HG03558 (cell line): ENCODE results near the gene GDPD2.

Experiments used
- ATAC-seq: cut with Tn5 transposase; IDR thresholded peaks from one replicate; pipeline ENCODE4 v1.9.1; 2021; ENCODE audit warnings: moderate number of reproducible peaks; ENCODE audit not compliant: unreplicated experiment; ENCODE audit errors: extremely low read depth

The GDPD2 gene

DNA sequence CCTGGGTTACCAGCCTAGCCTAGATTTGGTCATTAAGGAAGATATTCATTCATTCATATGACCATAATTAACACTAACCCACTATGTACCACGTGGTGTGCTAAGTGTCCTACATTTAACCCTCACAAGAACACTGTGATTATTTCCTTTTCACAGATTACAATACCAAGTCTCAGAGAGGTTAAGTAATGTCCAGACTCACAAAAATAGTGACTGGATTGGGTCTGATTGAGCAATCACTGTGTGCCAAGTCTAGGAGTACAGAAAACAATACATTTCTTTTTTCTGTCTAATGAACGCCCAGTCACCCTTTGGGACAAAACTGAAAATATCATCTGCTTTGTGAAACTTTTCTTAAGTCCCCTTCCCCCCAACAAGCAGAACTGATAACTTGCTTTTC is 13.9 kb downstream of the GDPD2 start:
- ATAC-seq: no peak

DNA sequence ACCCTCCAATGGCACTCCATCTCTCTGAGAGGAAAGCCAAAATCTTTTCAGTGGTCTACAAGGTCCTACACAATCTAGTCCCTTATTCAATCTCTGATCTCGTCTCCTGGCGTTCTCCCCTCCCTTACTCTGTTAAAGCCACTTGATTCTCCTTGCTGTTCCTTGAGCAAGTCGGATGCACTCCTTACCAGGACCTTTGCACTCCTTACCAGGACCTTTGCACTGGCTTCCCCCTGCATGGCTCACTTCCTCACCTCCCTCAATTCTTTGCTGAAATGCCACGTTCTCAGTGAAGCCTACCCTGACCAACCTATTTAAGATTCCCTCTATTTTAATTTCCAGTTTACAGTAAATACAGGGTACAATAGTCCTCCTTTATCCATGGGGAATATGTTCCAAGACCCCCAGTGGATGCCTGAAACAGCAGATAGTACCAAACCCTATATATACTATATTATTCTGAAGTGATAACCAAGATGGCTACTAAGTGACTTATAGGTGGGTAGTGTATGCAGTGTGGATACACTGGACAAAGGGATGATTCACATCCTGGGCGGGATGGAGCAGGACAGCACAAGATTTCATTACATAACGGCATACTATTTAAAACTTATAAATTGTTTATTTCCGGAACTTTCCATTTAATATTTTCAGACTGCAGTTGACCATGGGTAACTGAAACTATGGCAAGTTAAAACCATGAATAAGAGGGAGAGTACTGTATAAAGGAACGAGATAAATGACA is 15.0 kb downstream of the GDPD2 start:
- no peak for ATAC-seq

DNA sequence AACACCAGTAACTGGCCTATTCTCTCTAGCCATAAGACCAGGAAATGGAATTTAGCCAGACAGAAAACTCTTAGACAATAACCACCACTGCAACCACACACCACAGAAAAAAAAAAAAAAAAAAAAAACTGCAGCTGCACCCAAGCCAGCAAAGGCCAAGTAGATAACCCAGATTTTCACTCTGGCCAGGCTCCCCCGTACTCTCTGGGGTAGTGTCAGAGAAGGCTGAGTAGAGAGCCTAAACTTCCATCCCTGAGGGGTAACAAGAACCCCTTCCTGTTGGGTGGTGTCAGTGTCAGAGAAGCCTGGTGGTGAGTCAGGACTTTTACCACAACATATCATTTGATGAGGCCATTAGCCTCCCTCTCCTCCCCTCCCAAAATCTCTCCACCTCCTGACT is 15.9 kb downstream of the GDPD2 start:
- no peak for ATAC-seq

DNA sequence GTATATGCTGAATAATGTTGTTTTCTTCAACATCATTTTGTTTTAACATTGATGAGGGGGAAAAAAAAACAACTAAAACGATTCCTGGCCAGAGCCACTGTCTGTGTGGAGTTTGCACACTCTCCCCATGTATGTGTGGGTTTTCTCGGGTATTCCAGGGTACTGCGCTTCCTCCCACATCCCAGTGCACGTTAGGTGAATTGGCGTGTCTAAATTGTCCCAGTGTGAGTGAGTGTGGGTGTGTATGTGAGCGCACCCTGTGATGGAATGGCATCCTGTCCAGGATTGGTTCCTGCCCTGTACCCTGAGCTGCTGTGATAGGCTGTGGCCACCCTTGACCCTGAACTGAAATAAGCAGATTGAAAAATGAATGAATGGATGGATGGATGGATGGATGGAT is 19.1 kb downstream of the GDPD2 start:
- no peak for ATAC-seq

DNA sequence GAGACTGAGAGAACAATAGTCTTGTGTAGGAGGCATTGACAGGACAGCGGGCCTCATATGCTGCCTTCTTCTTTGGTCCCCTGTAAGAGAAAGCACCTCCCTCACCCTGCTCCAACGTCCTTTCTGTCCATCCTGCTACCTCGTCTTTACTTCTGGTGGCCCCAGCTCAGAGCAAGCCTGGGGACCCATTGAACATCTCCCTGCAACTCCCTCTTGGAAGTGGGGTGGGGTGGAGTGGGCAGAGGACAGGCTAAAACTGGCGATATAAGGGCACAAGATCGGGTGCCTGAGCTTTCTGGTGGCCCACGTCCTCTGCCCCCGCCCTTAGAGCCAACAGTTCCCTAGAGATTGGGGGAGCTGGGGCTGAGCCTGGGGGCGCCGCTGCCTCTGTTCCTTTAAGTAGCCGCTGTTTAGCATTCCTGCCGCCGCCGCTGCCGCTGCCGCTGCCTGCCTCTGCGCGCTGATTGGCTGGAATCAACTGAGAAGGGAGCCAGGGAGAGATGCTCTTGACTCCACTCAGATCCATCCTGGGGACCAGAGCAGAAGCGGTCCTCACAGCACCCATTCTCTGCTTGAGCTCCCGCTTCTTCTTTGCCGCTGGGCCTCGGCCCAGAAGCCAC is 21.3 kb downstream of the GDPD2 start, which contains the start of gene DLG3:
Gene DLG3, plus strand, starts transcription at position 510 of the 620 bp plus-strand sequence. CDS start 367 bp downstream, outside the sequence.
- no peak for ATAC-seq

DNA sequence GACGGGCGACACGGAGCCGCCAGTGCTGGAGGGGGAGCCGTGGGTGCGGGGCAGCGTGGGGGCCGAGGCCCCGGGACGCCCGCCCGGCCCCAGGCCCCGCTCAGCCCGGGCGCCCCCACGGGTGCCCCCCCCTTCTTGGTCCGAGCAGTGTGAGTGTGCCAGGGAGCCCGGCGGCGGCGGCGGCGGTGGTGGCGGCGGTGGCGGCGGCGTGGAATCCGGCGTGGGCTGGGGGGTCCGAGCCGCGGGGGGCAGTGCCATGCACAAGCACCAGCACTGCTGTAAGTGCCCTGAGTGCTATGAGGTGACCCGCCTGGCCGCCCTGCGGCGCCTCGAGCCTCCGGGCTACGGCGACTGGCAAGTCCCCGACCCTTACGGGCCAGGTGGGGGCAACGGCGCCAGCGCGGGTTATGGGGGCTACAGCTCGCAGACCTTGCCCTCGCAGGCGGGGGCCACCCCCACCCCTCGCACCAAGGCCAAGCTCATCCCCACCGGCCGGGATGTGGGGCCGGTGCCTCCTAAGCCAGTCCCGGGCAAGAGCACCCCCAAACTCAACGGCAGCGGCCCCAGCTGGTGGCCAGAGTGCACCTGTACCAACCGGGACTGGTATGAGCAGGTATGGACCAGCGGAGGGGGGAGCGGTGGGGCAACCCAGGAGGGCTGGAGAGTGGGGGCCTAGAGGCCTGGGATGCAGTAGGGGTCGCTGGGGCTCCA is 22.0 kb downstream of the GDPD2 start:
- no peak for ATAC-seq

DNA sequence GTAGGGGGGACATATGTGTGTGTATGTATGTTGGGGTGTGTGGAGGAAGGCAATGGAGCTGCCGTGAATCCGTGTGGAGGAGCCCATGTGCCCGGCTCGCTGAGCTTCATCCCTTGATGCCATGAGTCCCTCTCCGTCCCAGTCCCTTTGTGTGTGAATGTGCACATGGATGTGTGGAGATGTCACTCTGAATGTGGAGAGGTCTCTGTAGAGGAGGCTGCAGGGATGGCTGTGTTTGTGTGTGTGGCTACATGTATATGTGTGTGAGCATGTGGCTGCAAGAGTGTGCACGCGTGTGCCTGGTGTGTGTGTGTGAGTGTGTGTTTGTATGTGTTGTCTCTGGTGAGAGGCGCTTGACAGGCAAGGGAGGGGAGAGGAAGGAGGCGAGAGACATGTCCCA is 22.8 kb downstream of the GDPD2 start:
- no peak for ATAC-seq

DNA sequence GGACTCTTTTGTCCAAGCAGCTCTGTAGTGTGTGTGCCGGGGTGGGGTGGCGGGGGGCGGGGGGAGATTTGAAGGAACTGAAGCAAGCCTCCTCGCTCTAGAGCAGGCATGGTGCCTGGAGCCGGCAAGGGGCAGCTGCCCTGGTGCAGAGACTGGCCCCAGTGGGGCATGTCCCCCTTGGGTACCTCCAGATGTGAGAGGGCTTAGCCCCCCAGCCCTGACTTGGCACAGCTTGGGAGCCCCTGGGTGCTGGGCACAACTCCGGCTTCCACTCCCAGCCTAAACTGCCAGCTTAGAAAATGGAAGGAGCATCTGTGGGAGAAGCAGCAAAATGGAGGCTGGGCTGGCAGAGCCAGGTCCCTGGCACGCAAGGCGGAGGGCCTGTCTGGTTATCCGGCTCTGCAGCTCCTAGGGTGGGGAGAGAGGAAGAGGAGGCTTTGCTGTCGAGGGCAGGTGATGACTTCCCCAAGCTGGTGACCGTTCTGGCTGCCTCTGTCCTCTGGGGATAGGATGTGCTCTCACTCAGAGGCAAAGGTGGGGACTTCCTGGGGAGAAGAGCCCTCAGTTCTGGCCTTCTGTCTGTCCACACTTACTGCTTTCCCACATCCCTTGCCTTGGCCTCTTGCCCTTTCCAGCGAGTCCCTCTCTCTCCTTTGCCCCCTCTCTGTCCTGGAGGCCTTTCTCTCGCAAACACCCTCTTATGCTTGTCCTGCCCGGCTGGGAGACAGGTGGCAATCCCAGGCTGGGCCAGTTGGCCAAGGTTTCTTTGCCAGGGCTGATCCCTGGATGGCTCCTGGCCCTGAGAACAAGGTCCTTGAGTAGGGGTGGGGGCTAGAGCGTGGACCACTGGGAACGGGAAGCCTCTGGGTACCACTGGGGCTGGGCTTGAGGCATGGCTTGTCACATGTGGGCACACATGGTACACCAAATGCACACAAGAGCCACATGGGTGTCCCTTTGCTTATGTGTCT is 23.6 kb downstream of the GDPD2 start:
- no peak for ATAC-seq

DNA sequence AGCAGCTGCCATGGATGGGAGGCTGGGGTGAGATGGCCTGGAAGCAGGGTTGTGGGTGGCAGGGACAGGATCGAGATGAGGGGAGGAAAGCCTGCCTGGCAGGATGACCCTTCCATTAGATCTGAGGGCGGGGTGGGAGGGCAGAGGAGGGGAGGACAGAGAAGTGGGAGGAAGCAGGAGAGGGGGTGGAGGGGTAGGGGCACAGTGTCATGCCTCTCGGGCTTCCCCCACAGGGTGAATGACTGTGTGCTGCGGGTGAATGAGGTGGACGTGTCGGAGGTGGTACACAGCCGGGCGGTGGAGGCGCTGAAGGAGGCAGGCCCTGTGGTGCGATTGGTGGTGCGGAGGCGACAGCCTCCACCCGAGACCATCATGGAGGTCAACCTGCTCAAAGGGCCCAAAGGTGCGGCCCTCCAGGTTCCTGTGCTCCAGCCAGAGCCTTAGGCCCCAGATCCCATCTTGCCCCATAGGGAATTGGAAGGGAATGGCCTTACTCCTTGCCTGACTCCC is 26.4 kb downstream of the GDPD2 start:
- ATAC-seq: no peak

DNA sequence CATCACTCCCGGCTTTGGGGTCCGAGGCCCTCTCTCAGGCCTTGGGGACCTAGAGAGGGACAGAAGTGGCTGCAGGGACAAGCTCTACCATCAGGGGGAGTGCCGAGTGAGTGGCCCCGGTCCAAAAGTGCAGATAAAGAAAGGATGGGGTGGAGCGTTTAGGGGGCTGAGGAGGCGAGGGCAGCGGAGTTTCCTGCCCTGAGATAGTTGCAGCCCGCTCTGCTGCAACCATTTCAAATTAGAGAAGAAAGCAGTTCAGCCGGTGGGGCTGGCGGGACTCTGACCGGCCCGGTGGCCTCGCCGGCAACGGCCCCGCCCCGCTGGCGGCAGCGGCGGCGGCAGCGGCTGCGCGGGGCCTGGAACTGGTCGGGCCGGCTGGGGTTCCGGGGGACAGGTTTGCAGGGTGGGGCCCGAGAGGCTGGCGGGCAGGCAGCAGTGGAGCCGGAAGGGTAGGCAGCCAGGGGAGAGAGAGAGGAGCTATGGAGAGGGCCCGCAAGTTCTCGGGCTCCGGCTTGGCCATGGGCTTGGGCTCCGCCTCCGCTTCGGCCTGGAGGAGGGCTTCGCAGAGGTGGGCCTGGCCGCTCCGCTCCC is 29.1 kb downstream of the GDPD2 start:
- ATAC-seq: no peak

DNA sequence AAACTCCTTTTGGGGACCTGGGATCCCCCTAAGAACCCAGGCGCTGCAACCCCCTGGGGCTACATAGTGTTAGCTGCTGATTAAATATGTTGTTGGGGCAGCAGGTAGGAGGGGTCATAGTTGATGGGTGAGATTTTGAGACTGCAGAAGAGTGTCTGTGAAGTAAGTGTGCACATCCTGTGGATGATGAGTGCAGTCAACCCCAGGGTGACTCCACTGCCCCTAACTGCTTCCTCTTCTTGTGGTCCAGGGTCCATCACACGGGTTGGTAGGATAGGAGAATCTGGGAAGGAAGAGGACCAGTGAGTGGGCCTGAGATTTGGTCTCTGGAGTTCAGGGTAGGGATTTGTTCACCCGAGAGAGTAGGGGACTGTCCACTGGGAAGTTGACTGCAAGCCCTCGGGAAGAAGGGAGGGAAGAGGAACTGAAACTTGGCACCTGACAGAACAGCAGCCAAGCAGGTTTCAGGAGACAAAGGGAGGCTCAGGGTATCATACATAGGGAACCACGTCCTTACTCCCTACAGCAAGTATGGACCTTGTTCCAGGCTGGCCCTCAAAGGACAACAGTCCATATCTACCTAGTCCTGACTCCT is 30.0 kb downstream of the GDPD2 start:
- no peak for ATAC-seq

DNA sequence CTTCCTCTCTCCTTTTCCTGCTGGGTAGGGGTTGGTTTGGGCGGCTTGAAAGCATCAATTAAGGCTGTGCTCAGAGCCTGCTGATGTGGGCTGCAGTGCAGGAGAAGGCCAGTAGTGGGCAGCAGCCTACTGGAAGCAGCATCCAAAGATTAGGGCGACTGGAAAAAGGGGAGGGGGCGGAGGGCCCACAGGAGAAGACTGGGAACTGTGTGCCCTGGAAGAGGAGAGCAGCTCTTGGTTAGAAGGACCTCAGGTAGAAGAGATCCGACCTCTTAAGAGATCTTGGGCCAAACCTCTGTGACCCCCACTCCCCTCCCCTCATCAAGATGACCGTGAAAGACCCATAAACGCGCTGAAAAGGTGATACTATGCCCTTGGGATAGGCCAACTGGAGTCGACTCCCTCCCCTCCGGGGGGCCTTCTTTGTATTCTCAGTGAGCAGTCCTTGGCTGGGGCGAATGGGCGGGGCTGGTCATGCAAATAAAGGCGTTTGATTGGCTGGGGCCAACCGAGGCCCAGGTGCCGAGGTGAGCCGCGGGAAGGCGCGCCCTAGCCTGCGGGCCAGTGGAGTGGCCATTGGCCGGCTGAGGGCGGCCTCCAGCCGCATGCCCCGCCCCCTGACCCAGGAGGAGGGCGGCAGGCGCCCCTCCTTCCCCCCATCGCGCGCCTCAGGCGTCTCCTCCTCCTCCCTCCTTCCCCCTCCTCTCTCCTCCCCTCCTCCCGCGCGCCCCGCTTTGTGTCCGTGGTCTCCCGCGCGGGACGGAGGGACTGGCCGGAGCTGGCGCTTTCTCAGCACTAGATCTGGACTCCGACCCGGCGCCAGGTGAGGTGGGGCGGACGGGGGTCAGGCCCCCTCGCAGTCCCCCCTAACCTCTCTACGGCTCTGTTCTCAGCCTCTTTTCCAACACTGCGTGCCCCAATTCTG is 31.6 kb downstream of the GDPD2 start:
- ATAC-seq: no peak

DNA sequence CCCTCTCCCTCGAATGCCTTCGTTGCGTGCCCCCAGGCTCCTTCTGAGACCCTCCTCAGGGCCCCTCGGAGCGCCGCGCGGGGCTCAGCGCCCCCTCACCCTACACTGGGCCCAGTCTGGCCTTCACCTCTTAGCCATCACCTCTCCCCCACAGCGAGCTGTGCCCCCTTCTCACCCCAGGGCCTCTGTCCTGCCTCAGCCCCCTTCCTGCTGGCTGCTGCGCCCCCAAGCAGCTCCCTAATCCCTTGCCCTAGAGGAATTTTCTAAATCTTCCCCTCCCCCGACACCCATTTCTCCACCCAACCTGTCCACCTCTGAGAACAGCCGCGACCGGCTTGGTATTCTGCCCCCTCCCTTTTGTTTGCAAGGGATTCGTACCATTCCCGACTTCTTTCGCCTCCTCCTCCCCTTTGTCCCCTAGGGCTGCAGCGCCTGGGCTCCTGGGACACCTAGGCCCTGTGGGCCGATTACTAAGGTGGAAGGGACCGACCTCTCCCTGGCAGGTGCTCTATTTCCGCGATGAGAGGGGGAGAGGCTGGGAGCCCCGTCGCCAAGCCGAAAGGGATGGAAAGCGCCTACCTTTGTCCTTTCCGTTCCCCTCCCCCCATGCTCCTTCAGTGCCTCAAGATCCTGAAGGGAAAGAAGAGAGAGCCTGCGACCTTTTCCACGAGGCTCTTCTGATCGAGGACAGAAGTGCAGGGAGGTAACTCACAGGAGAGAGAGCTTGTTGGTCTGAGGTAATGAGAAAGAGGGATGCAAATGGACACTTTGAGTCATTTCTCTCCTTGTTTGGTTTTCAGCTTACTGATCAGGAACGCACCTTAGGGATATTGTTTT is 32.5 kb downstream of the GDPD2 start:
- ATAC-seq: no peak

DNA sequence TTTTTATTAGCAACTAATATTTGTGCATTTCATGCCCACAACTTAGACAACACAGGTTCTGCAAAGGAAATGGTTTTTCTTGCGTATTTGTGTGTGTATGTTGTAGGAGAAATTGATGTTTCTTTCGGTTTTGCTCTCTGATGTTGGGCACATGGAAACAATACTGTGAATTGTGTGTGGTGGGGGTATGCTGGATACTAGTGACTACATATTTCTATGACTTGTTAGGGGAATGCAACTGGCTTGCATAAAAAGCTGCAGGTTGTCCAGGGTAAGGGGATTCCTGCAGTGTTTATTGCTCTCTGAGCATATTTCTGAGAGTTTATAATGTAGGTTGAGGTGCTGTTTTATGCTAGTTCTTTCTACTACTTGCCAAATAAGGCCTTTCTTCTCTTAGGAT is 33.1 kb downstream of the GDPD2 start:
- no peak for ATAC-seq

DNA sequence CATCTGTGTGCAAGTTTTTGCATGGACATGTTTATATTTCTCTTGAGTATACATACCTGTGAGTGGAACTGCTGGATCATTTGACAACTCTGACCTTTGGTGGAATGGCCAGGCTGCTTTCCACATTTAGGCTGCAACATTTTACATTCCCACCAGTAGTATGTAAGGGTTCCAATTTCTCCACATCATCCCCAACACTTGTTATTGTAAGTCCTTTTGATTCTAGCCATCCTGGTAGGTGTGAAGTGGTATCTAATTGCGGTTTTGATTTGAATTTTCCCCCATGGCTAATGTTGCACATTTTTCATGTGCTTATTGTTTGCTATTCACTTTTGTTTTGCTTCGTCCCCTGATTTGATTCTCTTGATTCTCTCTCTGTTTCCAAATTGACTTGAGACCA is 37.9 kb downstream of the GDPD2 start:
- no peak for ATAC-seq

DNA sequence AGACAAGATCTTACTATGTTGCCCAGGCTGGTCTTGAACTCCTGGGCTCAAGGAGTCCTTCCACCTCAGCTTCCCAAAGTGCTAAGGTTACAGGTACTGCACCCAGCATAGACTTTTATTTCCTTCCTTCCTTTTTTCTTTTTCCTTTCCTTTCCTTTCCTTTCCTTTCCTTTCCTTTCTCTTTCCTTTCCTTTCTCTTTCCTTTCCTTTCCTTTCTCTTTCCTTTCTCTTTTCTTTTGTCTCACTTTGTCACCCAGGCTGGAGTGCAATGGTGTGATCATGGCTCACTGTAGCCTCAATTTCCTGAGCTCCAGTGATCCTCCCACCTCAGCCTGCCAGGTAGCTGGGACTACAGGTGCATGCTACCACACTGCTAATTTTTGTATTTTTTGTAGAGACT is 40.9 kb downstream of the GDPD2 start:
- no peak for ATAC-seq

DNA sequence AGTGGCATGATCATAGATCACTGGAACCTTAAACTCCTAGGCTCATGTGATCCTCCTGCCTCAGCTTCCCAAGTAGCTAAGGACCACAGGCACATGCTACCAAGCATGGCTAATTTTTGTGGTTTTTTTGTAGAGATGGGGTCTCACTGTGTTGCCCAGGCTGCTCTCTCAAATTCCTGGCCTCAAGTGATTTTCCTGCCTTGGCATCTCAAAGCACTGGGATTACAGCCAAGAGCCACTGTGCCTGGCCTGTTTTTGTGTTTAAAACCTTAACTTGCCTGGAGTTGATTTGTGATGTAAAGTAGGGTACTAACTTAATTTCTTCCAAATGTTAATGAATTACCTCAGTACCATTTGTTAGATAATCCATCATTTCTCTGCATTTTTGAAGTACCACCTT is 43.9 kb downstream of the GDPD2 start:
- ATAC-seq: no peak
